ENCODE results near the gene NECTIN4. TPM values are rescaled to one million over a fixed set of nuclear protein-coding genes. Genes with fewer than 3 reads are reported as not detected.

NECTIN4 gene
- total and polyA plus RNA-seq, 2 of the 8 experiments (the other 6 are each of a cell fraction or from before 2014, with no cell fraction given): 0.19 to 0.71 TPM

- H2BK12ac ChIP-seq (ENCODE audit: low read depth, low read length): peak overlapping the region; percentile 44; the same call in 1 of the 2 replicates
- peak overlapping the region; percentile 15 for H4K91ac ChIP-seq (replicated peaks; ENCODE audit: insufficient read length, low read length)
- no peak overlapping the region for H3K4me3 ChIP-seq (ENCODE audit: extremely low read depth in 1 of 4, insufficient read depth in 2 of 4, low read depth in 3 of 4, low read length in 4 of 4)
- no peak overlapping the region for H3K4me2 ChIP-seq (ENCODE audit: insufficient read depth in 1 of 2, low read depth in 2 of 2, low read length in 2 of 2)
- no peak overlapping the region for H2BK15ac ChIP-seq (ENCODE audit: low read length)
- H3K23ac ChIP-seq (ENCODE audit: insufficient read length): no peak overlapping the region
- H2AK5ac ChIP-seq (ENCODE audit: low read depth, low read length): no peak overlapping the region
- POLR2A ChIA-PET (ENCODE audit: partially characterized antibody): no interaction called here
- no peaks in the 10 kb centered on the region for H4K20me1 ChIP-seq (replicated peaks in 1 of 2; ENCODE audit: control insufficient read depth in 1 of 2, insufficient read depth in 2 of 2, low read length in 2 of 2)
- H4K5ac ChIP-seq (ENCODE audit: insufficient read length, low read depth, low read length): no peak overlapping the region
- no peak overlapping the region for H3K27ac ChIP-seq (ENCODE audit: low read depth, low read length)
- no peak overlapping the region for H3K14ac ChIP-seq (ENCODE audit: insufficient read length)
- no peak overlapping the region; the same call in 1 of the 2 replicates for H2BK5ac ChIP-seq (ENCODE audit: low read depth, low read length)
- no peak overlapping the region for H3K56ac ChIP-seq (replicated peaks; ENCODE audit: insufficient read length, low read depth, low read length)
- peaks cover 0 to 9% (median 0%) of the 10 kb centered on the region in 4 experiments; a peak in 3 of 7 replicates for H3K4me1 ChIP-seq (replicated peaks in 1 of 4; ENCODE audit: control insufficient read depth in 3 of 4, insufficient read depth in 4 of 4, low read length in 3 of 4)
- H2BK120ac ChIP-seq (replicated peaks; ENCODE audit: low read depth, low read length): no peak overlapping the region
- FAIRE-seq (no peak), DNase-seq (ENCODE audit: low read depth in 1 of 2, low spot score in 2 of 2) (no peak)
- no peak overlapping the region for H3K9ac ChIP-seq (replicated peaks in 1 of 4; ENCODE audit: extremely low read depth in 1 of 4, low read depth in 3 of 4, low read length in 3 of 4)
- CTCF ChIA-PET (ENCODE audit: partially characterized antibody): interaction anchor here (0.8 to 11.9 kb wide), 5 partner anchors 9 to 92 kb away, joined by 3 to 156 read pairs (median 4); partner anchors contain the start of genes ARHGAP30 and KLHDC9
- no peaks in the 10 kb centered on the region for H3K79me2 ChIP-seq (ENCODE audit: control insufficient read depth in 1 of 2, insufficient read depth in 2 of 2, low read length in 2 of 2)
- WGBS, 2 experiments (ENCODE audit: extremely low coverage in 1 of 2, insufficient coverage in 1 of 2, insufficient read length in 1 of 2, insufficient replicate concordance in 2 of 2, low coverage in 1 of 2, low lambda C conversion rate in 2 of 2, missing lambda C conversion rate in 1 of 2): 87% methylated on average over 3 of the region's 3 CpGs; no CpG with 5 or more reads in 1 of the 2 experiments
- H2BK20ac ChIP-seq (ENCODE audit: low read length): no peak overlapping the region
- TF ChIP-seq, protein P1, sequence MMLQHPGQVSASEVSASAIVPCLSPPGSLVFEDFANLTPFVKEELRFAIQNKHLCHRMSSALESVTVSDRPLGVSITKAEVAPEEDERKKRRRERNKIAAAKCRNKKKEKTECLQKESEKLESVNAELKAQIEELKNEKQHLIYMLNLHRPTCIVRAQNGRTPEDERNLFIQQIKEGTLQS (IDR thresholded peaks at IDR 0.05; ENCODE audit: insufficient read depth, low read depth, low read length): no peak
- no peak for TF ChIP-seq ZNF274 (IDR thresholded peaks at IDR 0.05; ENCODE audit: borderline replicate concordance, extremely low read depth, low read length)
- no peaks in the 10 kb centered on the region for H3K36me3 ChIP-seq (ENCODE audit: control insufficient read depth in 2 of 4, insufficient read depth in 4 of 4, low read length in 3 of 4)
- peaks cover 2% of the 10 kb centered on the region; the same call in 1 of the 2 replicates for H3K23me2 ChIP-seq (ENCODE audit: low read depth, low read length)
- H3K27me3 ChIP-seq (replicated peaks in 1 of 4; ENCODE audit: control insufficient read depth in 3 of 4, extremely low read depth in 1 of 4, insufficient read depth in 3 of 4, low read length in 3 of 4): no peaks in the 10 kb centered on the region
- H4K8ac ChIP-seq (ENCODE audit: extremely low read depth, insufficient read depth, low read length): no peak overlapping the region
- H2AFZ ChIP-seq (ENCODE audit: low read length): peak overlapping the region; percentile 64; the same call in 1 of the 2 replicates
- no peaks in the 10 kb centered on the region for H3K9me3 ChIP-seq (ENCODE audit: insufficient read depth in 2 of 2, low read depth in 1 of 2, low read length in 1 of 2)
- H3K79me1 ChIP-seq (ENCODE audit: low read depth, low read length): no peaks in the 10 kb centered on the region
- H3K18ac ChIP-seq (ENCODE audit: extremely low read depth, low read length): no peak overlapping the region
- H3K4ac ChIP-seq (replicated peaks; ENCODE audit: insufficient read length, low read depth, low read length): peak overlapping the region; percentile 19
These were observed 709 bp downstream of the NECTIN4 start for GRCh38 chr1:161088587-161089110.
